Left renal pelvis (tissue), 4 donors: ENCODE measurements around the gene TMCO4. TPM values are rescaled to one million over a fixed set of nuclear protein-coding genes. Genes with fewer than 3 reads are reported as not detected.

Experiments used
- DNase-seq, 4 donors: peaks; one replicate each; pipeline ENCODE4 v3.0.0-alpha.2; 2013; ENCODE audit warnings: low read depth in 4 of 4, low spot score in 3 of 4
- polyA plus RNA-seq, 4 donors: library from polyadenylated mRNA; unstranded; fragments of 120-200 nt; gene quantifications; one replicate each; pipeline ENCODE4 v1.2.1, GENCODE V29; 2013; ENCODE audit not compliant: insufficient read length in 4 of 4

Gene TMCO4
- polyA plus RNA-seq, 4 donors, result 5.2 to 23.8 (median 16.1) TPM

GRCh38 chr1:19776933-19777332 lies 22.8 kb downstream of the TMCO4 start:
- no peak for DNase-seq

- no peak for DNase-seq
Observed at GRCh38 chr1:19776287-19776686, 23.4 kb downstream of the TMCO4 start.

- no peak for DNase-seq
Observed at GRCh38 chr1:19775831-19776230, 23.9 kb downstream of the TMCO4 start.

GRCh38 chr1:19775317-19775716 lies 24.4 kb downstream of the TMCO4 start:
- DNase-seq, result no peak

GRCh38 chr1:19774180-19774785 lies 25.4 kb downstream of the TMCO4 start:
- DNase-seq, result no peak

GRCh38 chr1:19773485-19773884 lies 26.2 kb downstream of the TMCO4 start:
- DNase-seq, result no peak

- DNase-seq, result no peak
Observed at GRCh38 chr1:19772053-19772452, 27.7 kb downstream of the TMCO4 start.

- no peak for DNase-seq
Observed at GRCh38 chr1:19771350-19771749, 28.4 kb downstream of the TMCO4 start.

GRCh38 chr1:19770436-19771190 lies 29.1 kb downstream of the TMCO4 start:
- DNase-seq, result no peak

- no peak for DNase-seq
Observed at GRCh38 chr1:19769211-19769932, 30.3 kb downstream of the TMCO4 start.

- no peak for DNase-seq
Observed at GRCh38 chr1:19768353-19769210, 31.1 kb downstream of the TMCO4 start.

- no peak for DNase-seq
Observed at GRCh38 chr1:19765623-19766022, 34.1 kb downstream of the TMCO4 start.

- DNase-seq, result no peak
Observed at GRCh38 chr1:19764848-19765247, 34.9 kb downstream of the TMCO4 start.

GRCh38 chr1:19762175-19762779 lies 37.4 kb downstream of the TMCO4 start:
- no peak for DNase-seq

- no peak for DNase-seq
Observed at GRCh38 chr1:19759740-19760089, 40.0 kb downstream of the TMCO4 start.

- no peak for DNase-seq
Observed at GRCh38 chr1:19758227-19758830, 41.4 kb downstream of the TMCO4 start.

- DNase-seq, result no peak
Observed at GRCh38 chr1:19757641-19758040, 42.1 kb downstream of the TMCO4 start.

- DNase-seq, result no peak
Observed at GRCh38 chr1:19756480-19756879, 43.2 kb downstream of the TMCO4 start.

GRCh38 chr1:19754482-19754881 lies 45.2 kb downstream of the TMCO4 start:
- no peak for DNase-seq

- DNase-seq, result no peak
Observed at GRCh38 chr1:19752083-19752696, 47.5 kb downstream of the TMCO4 start.
